Thoracic aorta (tissue), 2 donors: ENCODE measurements around the gene DYNLT2B. TPM values are rescaled to one million over a fixed set of nuclear protein-coding genes. Genes with fewer than 3 reads are reported as not detected.
"Not testable (repeated sequence)": the region's sequence is repeated elsewhere in the genome, so short reads cannot be mapped to it uniquely, and the experiment has no call there.

Experiments
- ATAC-seq: fragments of 150-250 bp; one replicate; pipeline ENCODE4 v1.8.0; 2017; ENCODE audit warnings: low read depth; ENCODE audit not compliant: insufficient number of reproducible peaks, low FRiP score
- DNase-seq: peaks from one replicate; pipeline ENCODE4 v3.0.0-alpha.2; 2020; ENCODE audit warnings: low spot score
- H3K27ac ChIP-seq, 2 donors: fragments of 200-600 bp; sonication (generic); 1 replicate in 1 of 2; 2 replicates in 1 of 2; pipeline ENCODE4 v1.5.1; 2016; ENCODE audit warnings: mild to moderate bottlenecking in 2 of 2, moderate library complexity in 2 of 2
- H3K27me3 ChIP-seq: fragments of 200-600 bp; sonication (generic); replicated peaks from 2 replicates; pipeline ENCODE4 v1.6.0; 2016; ENCODE audit warnings: mild to moderate bottlenecking; ENCODE audit not compliant: insufficient read depth
- H3K36me3 ChIP-seq: fragments of 200-600 bp; sonication (generic); one replicate; pipeline ENCODE4 v1.5.1; 2016
- H3K4me1 ChIP-seq, 2 donors: fragments of 200-600 bp; sonication (generic); 1 replicate in 1 of 2; 2 replicates in 1 of 2; pipeline versions ENCODE4 v1.5.1 to v1.6.0; 2016; ENCODE audit warnings: low read depth in 2 of 2, mild to moderate bottlenecking in 1 of 2; ENCODE audit not compliant: control insufficient read depth in 1 of 2
- H3K4me3 ChIP-seq: fragments of 200-600 bp; sonication (generic); 2 replicates; pipeline ENCODE4 v1.5.1; 2016; ENCODE audit warnings: mild to moderate bottlenecking
- H3K9me3 ChIP-seq: fragments of 200-600 bp; sonication (generic); 2 replicates; pipeline ENCODE4 v1.5.1; 2016
- total RNA-seq, 2 donors: library from RNA; depleted of rRNA; stranded (reverse); fragments of >200 nt; gene quantifications; one replicate each; pipeline versions ENCODE4 v1.1.0 to v1.2.3, GENCODE V29; 2016
- TF ChIP-seq, protein P1 (sequence below): fragments of 200-600 bp; sonication (generic); IDR thresholded peaks from one replicate; pipeline ENCODE4 v1.5.1; 2019; ENCODE audit warnings: antibody characterized with exemption

Gene DYNLT2B
- total RNA-seq, 2 donors from 2014 or later, result 4.0 TPM; not detected in 1

DNA sequence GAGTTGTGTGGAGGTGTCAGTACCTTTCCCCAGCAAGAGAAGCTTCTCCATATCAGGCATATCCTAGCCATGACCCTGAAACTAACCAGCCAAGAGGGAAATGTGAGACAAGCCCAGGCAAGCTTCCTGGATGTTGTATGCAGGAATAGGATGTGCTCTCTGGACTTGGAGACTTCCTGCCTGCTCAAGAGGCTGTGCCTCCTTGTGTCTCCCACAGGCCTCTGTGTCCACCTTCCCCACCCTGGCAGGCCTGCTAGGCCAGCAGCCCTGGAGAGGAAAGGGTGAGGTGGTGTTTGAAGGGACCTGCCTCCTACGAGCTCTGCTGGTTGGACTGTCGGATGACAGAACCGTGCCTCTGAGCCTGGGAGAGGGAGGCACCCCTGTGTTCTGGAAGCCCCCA, 2.1 kb upstream of the DYNLT2B start:
- Histone ChIP-seq H3K4me1 (no peaks in the 10 kb centered on the region), H3K27ac (no peak overlapping the region), H3K36me3 (no peaks in the 10 kb centered on the region), H3K27me3 (no peaks in the 10 kb centered on the region), H3K9me3 (no peaks in the 10 kb centered on the region), H3K4me3 (no peak overlapping the region)
- TF ChIP-seq, protein P1, sequence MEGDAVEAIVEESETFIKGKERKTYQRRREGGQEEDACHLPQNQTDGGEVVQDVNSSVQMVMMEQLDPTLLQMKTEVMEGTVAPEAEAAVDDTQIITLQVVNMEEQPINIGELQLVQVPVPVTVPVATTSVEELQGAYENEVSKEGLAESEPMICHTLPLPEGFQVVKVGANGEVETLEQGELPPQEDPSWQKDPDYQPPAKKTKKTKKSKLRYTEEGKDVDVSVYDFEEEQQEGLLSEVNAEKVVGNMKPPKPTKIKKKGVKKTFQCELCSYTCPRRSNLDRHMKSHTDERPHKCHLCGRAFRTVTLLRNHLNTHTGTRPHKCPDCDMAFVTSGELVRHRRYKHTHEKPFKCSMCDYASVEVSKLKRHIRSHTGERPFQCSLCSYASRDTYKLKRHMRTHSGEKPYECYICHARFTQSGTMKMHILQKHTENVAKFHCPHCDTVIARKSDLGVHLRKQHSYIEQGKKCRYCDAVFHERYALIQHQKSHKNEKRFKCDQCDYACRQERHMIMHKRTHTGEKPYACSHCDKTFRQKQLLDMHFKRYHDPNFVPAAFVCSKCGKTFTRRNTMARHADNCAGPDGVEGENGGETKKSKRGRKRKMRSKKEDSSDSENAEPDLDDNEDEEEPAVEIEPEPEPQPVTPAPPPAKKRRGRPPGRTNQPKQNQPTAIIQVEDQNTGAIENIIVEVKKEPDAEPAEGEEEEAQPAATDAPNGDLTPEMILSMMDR, result no peak
- ATAC-seq, result no peak
- DNase-seq, result no peak

DNA sequence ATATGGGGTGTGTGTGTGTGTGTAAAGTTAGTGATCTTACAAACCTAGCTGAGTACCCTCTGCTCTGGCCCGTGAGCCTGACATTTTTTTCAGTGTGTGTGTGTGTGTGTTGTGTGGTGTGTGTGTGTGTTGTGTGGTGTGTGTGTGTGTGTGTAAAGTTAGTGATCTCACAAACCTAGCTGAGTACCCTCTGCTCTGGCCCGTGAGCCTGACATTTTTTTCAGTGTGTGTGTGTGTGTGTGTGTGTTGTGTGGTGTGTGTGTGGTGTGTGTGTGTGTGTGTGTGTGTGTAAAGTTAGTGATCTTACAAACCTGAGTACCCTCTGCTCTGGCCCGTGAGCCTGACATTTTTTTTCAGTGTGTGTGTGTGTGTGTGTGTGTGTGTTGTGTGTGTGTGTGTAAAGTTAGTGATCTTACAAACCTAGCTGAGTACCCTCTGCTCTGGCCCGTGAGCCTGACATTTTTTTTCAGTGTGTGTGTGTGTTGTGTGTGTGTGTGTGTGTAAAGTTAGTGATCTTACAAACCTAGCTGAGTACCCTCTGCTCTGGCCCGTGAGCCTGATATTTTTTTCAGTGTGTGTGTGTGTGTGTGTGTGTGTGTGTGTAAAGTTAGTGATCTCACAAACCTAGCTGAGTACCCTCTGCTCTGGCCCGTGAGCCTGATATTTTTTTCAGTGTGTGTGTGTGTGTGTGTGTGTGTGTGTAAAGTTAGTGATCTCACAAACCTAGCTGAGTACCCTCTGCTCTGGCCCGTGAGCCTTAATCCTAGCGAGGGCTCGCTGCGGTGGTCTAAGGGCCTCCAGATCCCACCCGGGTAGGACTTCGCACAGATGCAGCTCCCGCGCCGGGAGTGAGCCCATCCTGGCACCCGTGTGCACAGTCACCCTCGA, 997 bp downstream of the DYNLT2B start:
- not testable (repeated sequence) for ATAC-seq, H3K36me3 ChIP-seq

DNA sequence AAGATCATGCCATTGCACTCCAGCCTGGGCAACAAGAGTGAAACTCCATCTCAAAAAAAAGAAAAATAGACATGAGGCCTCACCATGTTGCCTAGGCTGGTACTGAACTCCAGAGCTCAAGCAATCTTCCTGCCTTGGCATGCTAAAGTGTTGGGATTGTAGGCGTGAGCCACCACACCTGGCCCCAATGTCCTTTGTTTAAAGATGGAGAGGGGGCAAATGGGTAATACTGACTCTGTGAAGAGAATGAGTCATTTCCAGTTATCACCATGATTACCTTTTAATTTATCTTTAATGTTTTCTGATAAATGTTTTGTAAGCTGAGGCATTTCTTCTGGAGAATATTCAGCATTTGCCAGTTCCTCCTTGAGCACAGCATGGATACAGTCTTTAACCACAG, 2.2 kb downstream of the DYNLT2B start:
- ATAC-seq (no peak), DNase-seq (no peak)
- no peaks in the 10 kb centered on the region for H3K27me3 ChIP-seq
- H3K4me3 ChIP-seq, result no peak overlapping the region
- TF ChIP-seq, protein P1, result no peak
- H3K4me1 ChIP-seq, result no peaks in the 10 kb centered on the region
- H3K9me3 ChIP-seq, result no peaks in the 10 kb centered on the region
- no peaks in the 10 kb centered on the region for H3K36me3 ChIP-seq
- no peak overlapping the region for H3K27ac ChIP-seq

More for the DNA sequence above, 997 bp downstream of the DYNLT2B start:
- H3K27ac ChIP-seq, result peak overlapping the region; percentile 79 to 85
- peak overlapping the region; percentile 91 for H3K4me3 ChIP-seq
- DNase-seq, H3K4me1 ChIP-seq, H3K27me3 ChIP-seq, H3K9me3 ChIP-seq: not testable (repeated sequence)

DNA sequence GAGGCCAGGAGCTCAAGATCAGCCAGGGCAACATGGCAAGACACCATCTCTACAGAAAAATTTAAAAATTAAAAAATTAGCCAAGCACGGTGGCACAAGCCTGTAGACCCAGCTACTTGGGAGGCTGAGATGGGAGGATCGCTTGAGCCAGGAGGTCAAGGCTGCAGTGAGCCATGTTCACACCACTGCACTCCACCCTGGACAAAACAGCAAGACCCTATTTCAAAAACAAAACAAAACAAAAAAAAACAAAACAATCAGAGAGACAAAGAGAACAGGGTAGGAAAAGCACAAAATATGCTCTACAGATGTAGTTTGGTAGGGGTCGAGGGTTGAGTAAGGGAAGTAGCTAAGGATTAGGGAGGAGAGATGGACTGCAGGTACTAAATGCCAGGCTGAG, 3.4 kb downstream of the DYNLT2B start:
- TF ChIP-seq, protein P1, result no peak
- H3K9me3 ChIP-seq, result no peaks in the 10 kb centered on the region
- no peak overlapping the region for H3K4me3 ChIP-seq
- ATAC-seq (no peak), DNase-seq (no peak)
- no peaks in the 10 kb centered on the region for H3K27me3 ChIP-seq
- no peaks in the 10 kb centered on the region for H3K36me3 ChIP-seq
- H3K4me1 ChIP-seq, result no peaks in the 10 kb centered on the region
- no peak overlapping the region for H3K27ac ChIP-seq

DNA sequence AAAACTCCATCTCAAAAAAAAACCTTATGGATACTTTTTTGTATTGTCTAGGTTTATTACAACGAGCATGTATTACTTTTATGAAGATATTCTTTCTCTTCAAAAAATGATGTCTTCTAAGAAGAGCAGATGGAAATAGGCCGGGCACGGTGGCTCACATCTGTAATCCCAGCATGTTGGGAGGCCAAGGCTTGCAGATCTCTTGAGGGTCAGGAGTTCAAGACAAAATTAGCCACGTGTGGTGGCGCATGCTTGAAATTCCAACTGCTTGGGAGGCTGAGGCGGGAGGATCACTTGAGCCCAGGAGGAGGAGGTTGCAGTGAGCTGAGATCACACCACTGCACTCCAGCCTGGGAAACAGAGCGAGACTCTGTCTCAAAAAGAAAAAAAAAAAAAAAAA, 4.0 kb downstream of the DYNLT2B start:
- ATAC-seq, H3K36me3 ChIP-seq, H3K9me3 ChIP-seq, DNase-seq, H3K4me1 ChIP-seq, H3K27me3 ChIP-seq, H3K4me3 ChIP-seq, H3K27ac ChIP-seq: not testable (repeated sequence)

DNA sequence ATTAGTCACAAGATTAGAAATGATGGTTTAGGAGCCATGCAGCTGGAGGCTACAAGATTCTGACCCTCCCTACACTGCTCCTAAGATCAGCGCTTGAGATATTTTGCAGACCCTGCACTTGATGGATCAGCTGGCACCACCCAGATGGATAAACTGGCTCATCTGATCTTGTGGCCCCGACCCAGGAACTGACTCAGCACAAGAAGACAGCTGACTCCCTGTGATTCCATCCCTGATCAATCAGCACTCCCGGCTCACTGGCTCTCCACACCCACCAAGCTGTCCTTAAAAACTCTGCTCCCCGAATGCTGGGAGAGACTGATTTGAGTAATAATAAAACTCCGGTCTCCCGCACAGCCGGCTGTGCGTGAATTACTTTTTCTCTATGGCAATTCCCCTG, 15.1 kb downstream of the DYNLT2B start:
- H3K36me3 ChIP-seq, ATAC-seq, DNase-seq, H3K9me3 ChIP-seq, H3K27ac ChIP-seq, H3K4me3 ChIP-seq, H3K27me3 ChIP-seq, H3K4me1 ChIP-seq: not testable (repeated sequence)

DNA sequence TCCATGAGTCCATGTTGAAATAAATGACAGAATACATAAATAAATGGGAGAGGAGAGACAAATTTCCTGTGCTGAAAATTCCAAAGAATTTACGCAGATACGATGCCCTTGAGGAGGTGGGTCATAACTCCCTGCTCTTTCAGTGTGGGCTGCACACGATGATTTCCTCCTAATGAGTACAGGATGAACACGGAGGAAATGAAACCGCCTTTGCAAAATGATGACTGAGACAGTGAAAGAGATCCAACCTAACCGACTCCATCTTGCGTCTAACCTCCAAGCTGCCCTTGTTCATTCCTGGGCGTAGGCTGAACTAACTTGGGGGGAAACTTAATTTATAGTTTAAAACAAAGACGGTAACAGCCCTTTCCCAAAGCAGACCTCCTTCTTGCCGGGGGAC, 15.5 kb downstream of the DYNLT2B start:
- not testable (repeated sequence) for H3K27ac ChIP-seq, H3K36me3 ChIP-seq, H3K9me3 ChIP-seq, H3K4me3 ChIP-seq, DNase-seq, ATAC-seq, H3K27me3 ChIP-seq, H3K4me1 ChIP-seq
